Kidney (tissue), 14 donors: ENCODE data around the gene MST1R. TPM values are rescaled to one million over a fixed set of nuclear protein-coding genes. Genes with fewer than 3 reads are reported as not detected.

Source experiments
- DNase-seq, 5 donors: peaks; one replicate each; pipeline ENCODE4 v3.0.0-alpha.2; 2013 to 2020
- FAIRE-seq: peaks from 2 replicates; lab custom pipeline; 2012; peaks lifted over from hg19 to GRCh38; lab: Jason Lieb, UNC
- H3K27ac ChIP-seq, 2 donors: one replicate each; pipeline ENCODE4 v1.7.0; 2013; ENCODE audit warnings: low read depth in 2 of 2, low read length in 2 of 2, inconsistent platforms in 1 of 2
- H3K27me3 ChIP-seq: one replicate; pipeline ENCODE4 v1.7.1; 2013; ENCODE audit warnings: low read length, inconsistent platforms; ENCODE audit not compliant: control insufficient read depth, insufficient read depth
- H3K36me3 ChIP-seq, 3 donors: one replicate each; pipeline versions ENCODE4 v1.7.0 to v1.7.1; 2013; ENCODE audit warnings: low read length in 3 of 3, control low read depth in 1 of 3, inconsistent platforms in 1 of 3; ENCODE audit not compliant: insufficient read depth in 3 of 3, control insufficient read depth in 2 of 3
- H3K4me1 ChIP-seq, 3 donors: one replicate each; pipeline versions ENCODE4 v1.7.0 to v1.7.1; 2013; ENCODE audit warnings: low read length in 3 of 3, inconsistent platforms in 1 of 3, low read depth in 1 of 3; ENCODE audit not compliant: control insufficient read depth in 2 of 3, insufficient read depth in 2 of 3
- H3K4me3 ChIP-seq, 3 donors: one replicate each; pipeline versions ENCODE4 v1.7.0 to v1.8.1; 2013; ENCODE audit warnings: low read length in 3 of 3, control low read depth in 1 of 3, inconsistent platforms in 1 of 3
- H3K9ac ChIP-seq, 3 donors: one replicate each; pipeline versions ENCODE4 v1.7.0 to v1.7.1; 2013; ENCODE audit warnings: low read length in 3 of 3, control low read depth in 1 of 3, inconsistent platforms in 1 of 3
- H3K9me3 ChIP-seq, 3 donors: one replicate each; pipeline versions ENCODE4 v1.7.0 to v1.7.1; 2013; ENCODE audit warnings: low read length in 3 of 3, control low read depth in 1 of 3, inconsistent platforms in 1 of 3; ENCODE audit not compliant: control insufficient read depth in 2 of 3, insufficient read depth in 1 of 3
- intact Hi-C: fragments of 100-400 bp; cut with DNase I; formaldehyde crosslinking; loops from one replicate; pipeline ENCODE4 v1.11.1; 2022
- polyA plus RNA-seq: library from polyadenylated mRNA; stranded (reverse); fragments of 350-450 nt; fragmentation: Illumina TruSeq; extraction: RNeasy Lipid Tissue Mini Kit (QIAGEN cat#74804); gene quantifications from one replicate; pipeline ENCODE4 v1.2.3, GENCODE V29; 2014; ENCODE audit warnings: low read depth, low replicate concordance; ENCODE audit not compliant: insufficient read depth
- total RNA-seq: library from RNA; stranded (reverse); fragmentation: NEBNext Ultra II Directional; extraction: Animal tissue kit (Norgen Biotek cat#: 25700); gene quantifications from one replicate; pipeline ENCODE4 v1.2.1, GENCODE V29; 2021
- TF ChIP-seq, protein P1 (sequence below): IDR thresholded peaks from 3 replicates; pipeline ENCODE4 v1.5.1; 2012; ENCODE audit warnings: mild to moderate bottlenecking, moderate library complexity, borderline replicate concordance; ENCODE audit not compliant: insufficient read depth; ENCODE audit errors: extremely low read depth
- donor health status: control.
- donor health status: control.
- donor health status: control.
- donor health status: control.
- donor health status: control.
- donor health status: DM: yes; HTN: yes; CAD: no.
- donor health status: Normal renal cell carcinoma (clear cell type).

Gene MST1R
- total and polyA plus RNA-seq, 2 donors from 2014 or later, result 0.30 to 29.6 TPM

DNA sequence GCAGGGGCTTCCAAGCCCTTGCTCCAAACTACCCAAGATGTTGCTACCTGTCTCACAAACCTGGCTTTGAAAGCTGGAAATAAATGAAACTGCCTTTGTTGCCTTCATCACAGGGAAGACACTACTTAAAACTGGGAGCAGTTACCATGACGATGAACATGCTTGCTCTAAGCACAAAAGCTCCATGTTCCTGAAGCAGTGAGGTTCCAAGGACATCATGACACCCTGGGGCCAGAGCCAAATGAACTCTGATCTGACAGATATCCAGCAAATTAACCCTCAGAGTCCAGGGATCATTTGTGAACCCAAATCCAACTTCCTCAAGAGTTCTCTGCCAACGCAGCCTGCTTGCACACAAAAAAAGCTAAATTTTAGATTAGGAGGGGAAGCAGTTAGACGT lies 58.0 kb downstream of the MST1R start:
- DNase-seq (no peak), FAIRE-seq (no peak)
- intact Hi-C loops, result no loop called here

DNA sequence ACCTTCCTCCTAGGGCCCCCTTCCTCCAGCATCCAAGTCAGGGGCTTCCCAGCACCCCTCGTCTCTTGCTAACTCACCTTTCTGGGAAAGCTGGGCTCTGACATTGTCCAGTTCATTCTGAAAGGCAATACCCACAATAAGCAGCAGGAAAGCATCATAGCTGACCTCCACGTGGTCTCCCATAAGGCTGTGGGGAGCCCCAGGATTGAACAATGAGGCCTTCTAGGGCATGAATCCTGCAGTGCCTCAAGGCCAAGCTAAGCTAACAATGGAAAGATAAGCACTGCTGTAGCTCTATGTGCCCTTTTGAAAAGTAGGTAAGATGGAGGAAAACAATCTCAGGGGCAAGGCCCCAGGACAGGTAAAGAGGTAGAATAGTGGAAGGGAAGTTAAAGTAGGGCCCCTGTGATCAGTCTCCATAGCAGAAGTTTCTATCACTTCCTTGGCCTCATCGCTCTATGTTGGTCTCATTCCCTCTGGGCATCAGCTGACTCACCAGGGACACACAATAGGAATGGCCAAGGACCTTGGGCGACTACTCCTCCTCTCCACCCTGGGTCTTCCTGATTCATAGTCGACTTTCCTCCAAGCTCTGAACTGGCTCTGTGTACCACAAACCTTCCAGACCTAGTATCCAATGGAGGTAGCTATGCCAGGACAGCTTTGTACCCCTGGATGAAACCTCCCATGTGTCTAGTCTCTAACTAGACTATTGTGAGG lies 59.0 kb downstream of the MST1R start:
- FAIRE-seq, result no peak
- no peak overlapping the region for H3K27ac ChIP-seq
- no peaks in the 10 kb centered on the region for H3K27me3 ChIP-seq
- H3K4me3 ChIP-seq, result no peak overlapping the region
- no peak for DNase-seq
- TF ChIP-seq, protein P1, sequence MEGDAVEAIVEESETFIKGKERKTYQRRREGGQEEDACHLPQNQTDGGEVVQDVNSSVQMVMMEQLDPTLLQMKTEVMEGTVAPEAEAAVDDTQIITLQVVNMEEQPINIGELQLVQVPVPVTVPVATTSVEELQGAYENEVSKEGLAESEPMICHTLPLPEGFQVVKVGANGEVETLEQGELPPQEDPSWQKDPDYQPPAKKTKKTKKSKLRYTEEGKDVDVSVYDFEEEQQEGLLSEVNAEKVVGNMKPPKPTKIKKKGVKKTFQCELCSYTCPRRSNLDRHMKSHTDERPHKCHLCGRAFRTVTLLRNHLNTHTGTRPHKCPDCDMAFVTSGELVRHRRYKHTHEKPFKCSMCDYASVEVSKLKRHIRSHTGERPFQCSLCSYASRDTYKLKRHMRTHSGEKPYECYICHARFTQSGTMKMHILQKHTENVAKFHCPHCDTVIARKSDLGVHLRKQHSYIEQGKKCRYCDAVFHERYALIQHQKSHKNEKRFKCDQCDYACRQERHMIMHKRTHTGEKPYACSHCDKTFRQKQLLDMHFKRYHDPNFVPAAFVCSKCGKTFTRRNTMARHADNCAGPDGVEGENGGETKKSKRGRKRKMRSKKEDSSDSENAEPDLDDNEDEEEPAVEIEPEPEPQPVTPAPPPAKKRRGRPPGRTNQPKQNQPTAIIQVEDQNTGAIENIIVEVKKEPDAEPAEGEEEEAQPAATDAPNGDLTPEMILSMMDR, result no peak
- H3K9me3 ChIP-seq, result no peaks in the 10 kb centered on the region
- no peak overlapping the region for H3K9ac ChIP-seq
- intact Hi-C loops, result no loop called here
- H3K4me1 ChIP-seq, result peaks cover 0 to 21% (median 2%) of the 10 kb centered on the region in 3 donors
- H3K36me3 ChIP-seq, result no peaks in the 10 kb centered on the region

More for the DNA sequence above, 58.0 kb downstream of the MST1R start:
- Histone ChIP-seq H3K27ac (peak overlapping the region in 1 of 2 donors; percentile 3), H3K9ac (no peak overlapping the region), H3K4me3 (no peak overlapping the region), H3K4me1 (peaks cover 0 to 12% (median 0%) of the 10 kb centered on the region in 3 donors), H3K9me3 (no peaks in the 10 kb centered on the region), H3K36me3 (no peaks in the 10 kb centered on the region), H3K27me3 (no peaks in the 10 kb centered on the region)
- TF ChIP-seq, protein P1, result no peak

DNA sequence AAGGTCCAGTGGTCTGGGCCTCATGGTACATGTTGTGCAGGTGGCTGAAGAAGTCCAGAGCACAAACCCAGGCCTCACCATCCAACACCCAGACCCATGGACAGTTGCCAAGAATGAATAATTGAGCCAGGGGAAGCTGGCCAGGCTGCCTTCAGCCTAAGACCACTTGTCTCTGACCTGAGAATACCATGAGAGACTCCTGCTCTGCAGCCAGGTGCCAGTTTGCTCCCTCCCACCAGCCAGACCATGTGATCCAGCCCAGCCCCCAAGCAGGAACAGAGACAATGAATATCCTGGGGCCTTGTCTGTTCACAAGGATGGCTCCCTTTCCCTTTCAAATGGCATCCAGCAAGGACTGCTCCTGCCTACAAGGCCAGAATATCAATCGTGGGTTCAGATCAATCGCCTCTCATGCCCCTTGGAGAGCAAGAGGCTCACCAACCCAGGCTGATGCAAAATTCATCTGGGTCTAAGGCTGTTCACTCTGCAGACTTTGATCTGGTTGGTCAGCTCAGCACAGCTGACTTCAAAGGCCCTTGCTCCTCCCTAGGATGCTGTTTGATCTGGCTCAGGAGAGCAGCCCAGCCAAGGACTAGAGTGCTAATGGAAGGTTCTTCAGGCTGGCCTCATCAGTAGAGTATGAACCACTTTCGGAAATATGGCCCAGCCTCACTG lies 60.7 kb downstream of the MST1R start:
- no peaks in the 10 kb centered on the region for H3K27me3 ChIP-seq
- H3K36me3 ChIP-seq, result no peaks in the 10 kb centered on the region
- FAIRE-seq, result no peak
- no peak overlapping the region for H3K4me3 ChIP-seq
- H3K27ac ChIP-seq, result no peak overlapping the region
- peaks cover 0 to 25% (median 4%) of the 10 kb centered on the region in 3 donors for H3K4me1 ChIP-seq
- DNase-seq, result no peak
- TF ChIP-seq, protein P1, result no peak
- no peaks in the 10 kb centered on the region for H3K9me3 ChIP-seq
- H3K9ac ChIP-seq, result no peak overlapping the region
- intact Hi-C loops, result no loop called here
